ENCODE data around the gene HOXA6. TPM values are rescaled to one million over a fixed set of nuclear protein-coding genes. Genes with fewer than 3 reads are reported as not detected.
A peak's percentile ranks its signal among the peaks of the same experiment; 100 is the strongest.

Gene HOXA6
- total and polyA plus RNA-seq, 2 of the 4 experiments (the other 2 are of a cell fraction): 1.4 to 1.8 TPM

- dilution Hi-C loops (cut with HindIII; ENCODE audit: low sequenced_read_pairs, unreplicated experiment) (no loop called here), in situ Hi-C loops (cut with MboI; ENCODE audit: low sequenced_read_pairs) (loop anchor here (5.0 to 10.0 kb wide), 3 partner anchors 42 to 950 kb away; partner anchors contain the start of gene HOXA2), intact Hi-C loops (cut with micrococcal nuclease) (loop anchor here (5.0 kb wide), 2 partner anchors 1052 to 1252 kb away; no protein-coding TSS in a partner anchor)
- Histone ChIP-seq H4K8ac (ENCODE audit: low read depth in 2 of 2, low read length in 2 of 2) (peak overlapping the region; percentile 58 to 84), H3K9me3 (ENCODE audit: control insufficient read depth, insufficient read depth, low read length) (no peaks in the 10 kb centered on the region), H3K56ac (ENCODE audit: extremely low read depth, insufficient read depth, low read length) (peak overlapping the region; percentile 56; the same call in 1 of the 2 replicates), H3K4me1 (ENCODE audit: control insufficient read depth, insufficient read depth, low read length) (peaks cover 18% of the 10 kb centered on the region), H2AK5ac (ENCODE audit: low read depth, low read length) (no peak overlapping the region), H3K4ac (ENCODE audit: low read depth, low read length) (peak overlapping the region; percentile 79), H2BK5ac (ENCODE audit: low read depth, low read length, poor library complexity, severe bottlenecking) (peak overlapping the region; percentile 66), H4K91ac (ENCODE audit: insufficient read depth, low read depth, low read length) (peak overlapping the region; percentile 76; the same call in 1 of the 2 replicates), H3K36me3 (ENCODE audit: control insufficient read depth, insufficient read depth, low read length) (peaks cover 9% of the 10 kb centered on the region), H2BK20ac (ENCODE audit: low read depth, low read length) (peak overlapping the region; percentile 30; the same call in 1 of the 2 replicates), H3K27me3 (ENCODE audit: control insufficient read depth, insufficient read depth, low read length) (no peaks in the 10 kb centered on the region), H3K18ac (ENCODE audit: low read depth, low read length) (peak overlapping the region; percentile 77; the same call in 1 of the 2 replicates), H3K4me2 (ENCODE audit: low read depth, low read length) (peak overlapping the region; percentile 83), H2AFZ (replicated peaks; ENCODE audit: low read length, poor library complexity) (peak overlapping the region; percentile 90), H3K23ac (ENCODE audit: low read depth, low read length) (peak overlapping the region; percentile 86), H3K9me1 (ENCODE audit: insufficient read depth, low read length) (no peaks in the 10 kb centered on the region), H3K4me3 (ENCODE audit: insufficient read depth, low read depth, low read length) (peak overlapping the region; percentile 40), H3K14ac (replicated peaks; ENCODE audit: low read depth, low read length) (peak overlapping the region; percentile 51), H3K27ac (ENCODE audit: insufficient read depth, low read length) (peak overlapping the region; percentile 80), H3K79me1 (ENCODE audit: low read depth in 1 of 2, low read length in 2 of 2) (peaks cover 9 to 35% of the 10 kb centered on the region in 2 experiments; a peak in 3 of 4 replicates), H2BK120ac (ENCODE audit: low read depth, low read length) (peak overlapping the region; percentile 73), H4K20me1 (ENCODE audit: insufficient read depth, low read length) (no peaks in the 10 kb centered on the region), H2BK15ac (ENCODE audit: low read depth, low read length) (peak overlapping the region; percentile 33; the same call in 1 of the 3 replicates), H3K9ac (ENCODE audit: low read depth, low read length) (peak overlapping the region; percentile 87), H4K5ac (ENCODE audit: low read depth, low read length) (peak overlapping the region; percentile 76; the same call in 1 of the 2 replicates), H2AK9ac (replicated peaks; ENCODE audit: low read depth, low read length, poor library complexity) (peak overlapping the region; percentile 69)
- ChIA-PET CTCF (interaction anchor here (0.5 to 1.9 kb wide), 12 partner anchors 8 to 1888 kb away, joined by 3 to 6 read pairs (median 4); partner anchors contain the start of gene HOXA3), POLR2A (ENCODE audit: unreplicated experiment) (no interaction called here)
- TF ChIP-seq POLR2A (IDR thresholded peaks at IDR 0.05; ENCODE audit: low read depth, low read length) (peak; percentile 18), MAFK (IDR thresholded peaks at IDR 0.05; ENCODE audit: low read depth, low read length) (no peak)
- DNase-seq (no peak), ATAC-seq (ENCODE audit: low read depth) (no peak)
- no TSS peak for BruUV-seq (replicated peaks)
- 2% methylated on average over 26 of the region's 31 CpGs; no CpG with 5 or more reads in 1 of the 2 experiments for WGBS, 2 experiments (ENCODE audit: extremely low coverage in 2 of 2, insufficient read length in 1 of 2)
Observed at GRCh38 chr7:27144781-27145164, 2.8 kb downstream of the HOXA6 start.
